Astrocyte (in vitro differentiated cells and primary cell): ENCODE data around the gene FBXL19. TPM values are rescaled to one million over a fixed set of nuclear protein-coding genes. Genes with fewer than 3 reads are reported as not detected.

Source experiments
- DNase-seq: peaks from one replicate; pipeline ENCODE4 v3.0.0-alpha.2; 2010; ENCODE audit warnings: low read depth
- FAIRE-seq: peaks from 2 replicates; lab custom pipeline; 2011; peaks lifted over from hg19 to GRCh38; lab: Jason Lieb, UNC
- H2AFZ ChIP-seq: 2 replicates; pipeline ENCODE4 v1.6.0; 2012; ENCODE audit warnings: low read depth, low read length, inconsistent platforms
- H3K27ac ChIP-seq: 2 replicates; pipeline ENCODE4 v1.5.1; 2011; ENCODE audit warnings: low read depth, low read length, inconsistent platforms
- H3K27me3 ChIP-seq: 2 replicates; pipeline ENCODE4 v1.6.0; 2011; ENCODE audit warnings: low read length, inconsistent platforms; ENCODE audit not compliant: insufficient read depth
- H3K36me3 ChIP-seq: 2 replicates; pipeline ENCODE4 v1.5.1; 2011; ENCODE audit warnings: low read length, inconsistent platforms; ENCODE audit not compliant: insufficient read depth
- H3K4me1 ChIP-seq: 2 replicates; pipeline ENCODE4 v1.5.1; 2011; ENCODE audit warnings: low read length, inconsistent platforms; ENCODE audit not compliant: insufficient read depth
- H3K4me2 ChIP-seq: 2 replicates; pipeline ENCODE4 v1.6.0; 2012; ENCODE audit warnings: low read length, inconsistent platforms
- H3K4me3 ChIP-seq: 2 replicates; pipeline ENCODE4 v1.5.1; 2011; ENCODE audit warnings: low read depth, mild to moderate bottlenecking, low read length, inconsistent platforms; ENCODE audit not compliant: insufficient read depth
- H3K79me2 ChIP-seq: 2 replicates; pipeline ENCODE4 v1.6.0; 2012; ENCODE audit warnings: mild to moderate bottlenecking, low read length, inconsistent platforms; ENCODE audit not compliant: insufficient read depth
- H3K9ac ChIP-seq: 2 replicates; pipeline ENCODE4 v1.6.0; 2012; ENCODE audit warnings: mild to moderate bottlenecking, low read length, inconsistent platforms
- H3K9me3 ChIP-seq: 2 replicates; pipeline ENCODE4 v1.5.1; 2012; ENCODE audit warnings: low read depth, mild to moderate bottlenecking, low read length, inconsistent platforms; ENCODE audit not compliant: insufficient read depth
- H4K20me1 ChIP-seq: 2 replicates; pipeline ENCODE4 v1.6.0; 2012; ENCODE audit warnings: low read length, inconsistent platforms; ENCODE audit not compliant: insufficient read depth
- H3K27ac Mint-ChIP-seq: one replicate; pipeline ENCODE4 v1.8.0; 2021; ENCODE audit warnings: mild to moderate bottlenecking, mixed read lengths; ENCODE audit not compliant: unreplicated experiment
- H3K27me3 Mint-ChIP-seq: one replicate; pipeline ENCODE4 v1.8.0; 2021; ENCODE audit warnings: low read depth, mixed read lengths; ENCODE audit not compliant: unreplicated experiment
- H3K36me3 Mint-ChIP-seq: one replicate; pipeline ENCODE4 v1.8.0; 2021; ENCODE audit warnings: low read depth, mixed read lengths; ENCODE audit not compliant: unreplicated experiment
- H3K4me1 Mint-ChIP-seq: one replicate; pipeline ENCODE4 v1.8.0; 2021; ENCODE audit warnings: low read depth, mixed read lengths; ENCODE audit not compliant: unreplicated experiment
- H3K4me3 Mint-ChIP-seq: one replicate; pipeline ENCODE4 v1.8.0; 2021; ENCODE audit warnings: mild to moderate bottlenecking, moderate library complexity, mixed read lengths; ENCODE audit not compliant: unreplicated experiment
- H3K9me3 Mint-ChIP-seq: one replicate; pipeline ENCODE4 v1.8.0; 2021; ENCODE audit warnings: mild to moderate bottlenecking, mixed read lengths; ENCODE audit not compliant: unreplicated experiment
- CTCF ChIP-seq: IDR thresholded peaks from 2 replicates; pipeline ENCODE4 v1.5.1; 2011; ENCODE audit warnings: low read depth, mild to moderate bottlenecking, inconsistent platforms, low read length, moderate library complexity; ENCODE audit not compliant: insufficient read depth
- EZH2 ChIP-seq: IDR thresholded peaks from 2 replicates; pipeline ENCODE4 v1.6.1; 2012; ENCODE audit warnings: mild to moderate bottlenecking, low read length, inconsistent platforms; ENCODE audit not compliant: insufficient read depth
- total RNA-seq: library from RNA; stranded (reverse); gene quantifications from 2 replicates; pipeline ENCODE4 v1.2.1, GENCODE V29; 2021

The FBXL19 gene
- total RNA-seq, 1 donor from 2014 or later = 42.5 TPM

DNA sequence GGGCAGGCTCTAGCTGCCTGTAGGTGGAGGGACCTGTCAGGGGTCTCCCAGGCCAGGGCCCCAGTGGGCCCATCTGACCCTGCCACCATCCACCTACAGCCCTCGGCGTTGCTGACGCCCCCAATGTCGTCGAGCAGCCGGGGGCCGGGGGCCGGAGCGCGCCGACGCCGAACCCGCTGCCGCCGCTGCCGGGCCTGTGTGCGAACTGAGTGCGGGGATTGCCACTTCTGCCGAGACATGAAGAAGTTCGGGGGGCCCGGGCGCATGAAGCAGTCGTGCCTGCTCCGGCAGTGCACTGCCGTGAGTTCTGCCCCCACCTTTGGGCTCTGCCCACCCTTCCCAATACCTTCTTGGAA, 2.2 kb downstream of the FBXL19 start:
- H2AFZ ChIP-seq = no peak overlapping the region
- no peak overlapping the region for H3K4me3 ChIP-seq
- no peak overlapping the region for H3K27ac ChIP-seq
- no peak for FAIRE-seq
- TF ChIP-seq CTCF (no peak), EZH2 (no peak)
- H3K79me2 ChIP-seq = peaks cover 15% of the 10 kb centered on the region
- H3K27me3 ChIP-seq = no peaks in the 10 kb centered on the region
- Mint-ChIP-seq H3K4me3 (peak overlapping the region; percentile 76), H3K27ac (no peak overlapping the region), H3K4me1 (peaks cover 11% of the 10 kb centered on the region), H3K9me3 (no peaks in the 10 kb centered on the region), H3K36me3 (peaks cover 2% of the 10 kb centered on the region), H3K27me3 (no peaks in the 10 kb centered on the region)
- peaks cover 20% of the 10 kb centered on the region for H3K4me1 ChIP-seq
- peaks cover 5% of the 10 kb centered on the region for H3K36me3 ChIP-seq
- peak overlapping the region; percentile 94 for H3K4me2 ChIP-seq
- H4K20me1 ChIP-seq = peaks cover 35% of the 10 kb centered on the region
- no peak for DNase-seq
- H3K9ac ChIP-seq = no peak overlapping the region
- H3K9me3 ChIP-seq = no peaks in the 10 kb centered on the region

DNA sequence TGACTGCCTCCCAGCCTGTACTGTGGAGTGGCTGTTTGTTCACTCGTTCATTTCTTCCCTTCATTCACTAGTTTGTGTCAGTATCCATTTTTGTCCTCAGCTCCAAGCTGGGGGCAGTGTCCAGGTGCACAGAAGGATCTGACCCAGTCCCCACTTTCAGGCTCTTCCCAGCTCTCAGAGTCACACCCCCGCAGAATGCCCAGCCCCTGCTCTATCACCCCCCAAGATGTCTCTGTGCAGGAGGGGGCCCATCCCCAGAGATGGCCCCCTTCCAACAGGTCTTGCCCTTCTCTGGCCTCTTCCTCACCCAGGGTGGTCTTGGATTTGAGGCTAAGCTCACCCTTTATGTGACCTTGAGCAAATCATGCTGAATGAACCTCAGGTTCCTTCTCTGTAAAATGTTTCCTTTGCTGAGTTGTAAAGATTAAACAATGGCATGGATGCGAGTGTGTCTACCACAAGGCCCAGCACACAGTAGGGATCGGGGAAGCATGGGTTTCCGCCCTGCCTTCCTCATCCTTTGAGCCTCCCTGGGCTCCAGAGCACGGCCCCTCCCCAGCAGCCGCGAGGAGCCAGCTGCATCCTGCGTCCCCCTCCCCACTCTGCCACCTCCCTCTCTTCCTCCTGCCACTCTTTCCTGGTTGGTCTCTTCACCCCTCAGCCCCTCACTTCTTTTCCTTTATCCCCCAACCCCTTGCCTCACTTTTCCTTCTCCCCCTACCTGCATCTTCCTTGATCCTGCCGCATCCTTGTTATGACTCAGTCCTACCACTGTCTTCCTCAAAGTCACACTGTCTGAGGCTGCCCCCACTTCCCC, 2.8 kb downstream of the FBXL19 start:
- no peak for FAIRE-seq

More for the DNA sequence above, 2.8 kb downstream of the FBXL19 start:
- Histone ChIP-seq H3K9ac (no peak overlapping the region), H3K4me1 (peaks cover 19% of the 10 kb centered on the region), H3K79me2 (peaks cover 15% of the 10 kb centered on the region), H3K27me3 (no peaks in the 10 kb centered on the region), H2AFZ (no peak overlapping the region), H4K20me1 (peaks cover 41% of the 10 kb centered on the region), H3K9me3 (no peaks in the 10 kb centered on the region), H3K4me3 (no peak overlapping the region), H3K27ac (no peak overlapping the region), H3K36me3 (peaks cover 11% of the 10 kb centered on the region), H3K4me2 (peak overlapping the region; percentile 12)
- H3K4me3 Mint-ChIP-seq = peak overlapping the region; percentile 76
- no peaks in the 10 kb centered on the region for H3K9me3 Mint-ChIP-seq
- H3K4me1 Mint-ChIP-seq = peaks cover 11% of the 10 kb centered on the region
- no peak for DNase-seq
- H3K27ac Mint-ChIP-seq = peak overlapping the region; percentile 55
- H3K36me3 Mint-ChIP-seq = peaks cover 2% of the 10 kb centered on the region
- H3K27me3 Mint-ChIP-seq = no peaks in the 10 kb centered on the region
- TF ChIP-seq CTCF = no peak
- TF ChIP-seq EZH2 = no peak
